22Rv1 (cell line): Measurements from ENCODE around the gene ZNF629.

ENCODE experiments used
- CTCF ChIP-seq: fragments of 450-650 bp; IDR thresholded peaks from 2 replicates; pipeline ENCODE4 v1.5.1; 2017; ENCODE audit warnings: mild to moderate bottlenecking
- ZFX ChIP-seq: fragments of 450-650 bp; IDR thresholded peaks from 2 replicates; pipeline ENCODE4 v1.6.1; 2017; ENCODE audit warnings: antibody characterized with exemption, borderline replicate concordance

- TF ChIP-seq CTCF, result no peak
- no peak for TF ChIP-seq ZFX
Observed at GRCh38 chr16:30778549-30779244, 8.3 kb downstream of the ZNF629 start.
